BJ (cell line): ENCODE measurements around the gene ZNF791. TPM values are rescaled to one million over a fixed set of nuclear protein-coding genes. Genes with fewer than 3 reads are reported as not detected.

ENCODE experiments used
- CTCF ChIA-PET: fragments of 350-600 bp; formaldehyde crosslinking; extraction: SDS; loops from one replicate; lab custom pipeline; 2021; ENCODE audit warnings: antibody characterized with exemption, inconsistent platforms; lab: Yijun Ruan, JAX
- POLR2A ChIA-PET: fragments of 300-600 bp; sonication (Branson Sonifier 250); formaldehyde crosslinking; extraction: SDS; loops from one replicate; lab custom pipeline; 2021; ENCODE audit warnings: antibody characterized with exemption; lab: Charles Lee
- DNase-seq: peaks from one replicate; pipeline ENCODE4 v3.0.0-alpha.2; 2011; ENCODE audit warnings: low read depth
- H3K27me3 ChIP-seq: 2 replicates; pipeline ENCODE4 v1.6.0; 2011; ENCODE audit warnings: low read length; ENCODE audit not compliant: control insufficient read depth, insufficient read depth
- H3K36me3 ChIP-seq: 2 replicates; pipeline ENCODE4 v1.5.1; 2011; ENCODE audit warnings: low read length; ENCODE audit not compliant: control insufficient read depth, insufficient read depth
- H3K4me3 ChIP-seq: 2 replicates; pipeline ENCODE4 v1.5.1; 2011; ENCODE audit warnings: low read depth, mild to moderate bottlenecking, control low read depth, low read length
- CTCF ChIP-seq: IDR thresholded peaks from 2 replicates; pipeline ENCODE4 v1.5.1; 2011; ENCODE audit warnings: low read depth, mild to moderate bottlenecking, control low read depth, inconsistent platforms, low read length, moderate library complexity; ENCODE audit not compliant: insufficient read depth
- polyA plus RNA-seq: library from polyadenylated mRNA; depleted of rRNA; stranded (reverse); fragments of >200 nt; gene quantifications from 2 replicates; pipeline ENCODE4 v1.2.3, GENCODE V29; 2011

ZNF791 gene
- polyA plus RNA-seq, 1 experiment: 7.7 TPM

GRCh38 chr19:12648088-12648487, 37.4 kb downstream of the ZNF791 start:
- POLR2A ChIA-PET: no interaction called here
- no peaks in the 10 kb centered on the region for H3K27me3 ChIP-seq
- no peak for DNase-seq
- H3K4me3 ChIP-seq: peak overlapping the region; percentile 25
- CTCF ChIA-PET: no interaction called here
- no peaks in the 10 kb centered on the region; the same call in 1 of the 2 replicates for H3K36me3 ChIP-seq
- TF ChIP-seq CTCF: peak; percentile 34

- DNase-seq: no peak
- no peak overlapping the region for H3K4me3 ChIP-seq
- CTCF ChIA-PET: interaction anchor here (0.6 to 2.3 kb wide), 3 partner anchors 8 to 12 kb away, joined by 3 to 8 read pairs (median 3); no protein-coding TSS in a partner anchor
- H3K27me3 ChIP-seq: no peaks in the 10 kb centered on the region
- TF ChIP-seq CTCF: no peak
- peaks cover 2% of the 10 kb centered on the region; the same call in 1 of the 2 replicates for H3K36me3 ChIP-seq
- POLR2A ChIA-PET: no interaction called here
These were observed 39.2 kb downstream of the ZNF791 start for GRCh38 chr19:12649941-12650340.

- Histone ChIP-seq H3K36me3 (peaks cover 7% of the 10 kb centered on the region), H3K4me3 (no peak overlapping the region), H3K27me3 (no peaks in the 10 kb centered on the region)
- no peak for TF ChIP-seq CTCF
- ChIA-PET CTCF (interaction anchor here (0.9 to 1.5 kb wide), 2 partner anchors 20 to 22 kb away, joined by 3 to 4 read pairs; no protein-coding TSS in a partner anchor), POLR2A (no interaction called here)
- no peak for DNase-seq
These were observed 41.5 kb downstream of the ZNF791 start for GRCh38 chr19:12652219-12652618.

GRCh38 chr19:12655546-12655945, 44.8 kb downstream of the ZNF791 start:
- Histone ChIP-seq H3K36me3 (peaks cover 9% of the 10 kb centered on the region), H3K4me3 (no peak overlapping the region), H3K27me3 (no peaks in the 10 kb centered on the region)
- no peak for TF ChIP-seq CTCF
- no peak for DNase-seq
- ChIA-PET CTCF (interaction anchor here (1.3 to 1.4 kb wide), 2 partner anchors 15 to 21 kb away, joined by 3 to 6 read pairs; no protein-coding TSS in a partner anchor), POLR2A (no interaction called here)

GRCh38 chr19:12656899-12657571, 46.3 kb downstream of the ZNF791 start:
- H3K27me3 ChIP-seq: no peaks in the 10 kb centered on the region
- H3K4me3 ChIP-seq: no peak overlapping the region
- no peak for TF ChIP-seq CTCF
- H3K36me3 ChIP-seq: peaks cover 14% of the 10 kb centered on the region
- ChIA-PET POLR2A (no interaction called here), CTCF (interaction anchor here (1.7 kb wide), 1 partner anchor 11 kb away, joined by 3 read pairs; no protein-coding TSS in a partner anchor)
- no peak for DNase-seq
